Adrenal gland (tissue), 5 donors: ENCODE results near the gene ABCC4.

Experiments
- POLR2A ChIP-seq, 2 donors: fragments of 450-650 bp; IDR thresholded peaks; one replicate each; pipeline ENCODE4 v1.6.1; 2017; ENCODE audit warnings: antibody characterized with exemption in 2 of 2, mild to moderate bottlenecking in 2 of 2, moderate library complexity in 1 of 2
- TF ChIP-seq, protein P1 (sequence below), 6 experiments: fragments of 450-650 bp in 4 of 6; fragments of 200-600 bp in 2 of 6; sonication (generic) in 1 of 6; IDR thresholded peaks; 1 replicate in 5 of 6; 2 replicates in 1 of 6; pipeline versions ENCODE4 v1.5.1 to v1.8.0; 2016 to 2021; ENCODE audit warnings: antibody characterized with exemption in 6 of 6, mild to moderate bottlenecking in 2 of 6, moderate library complexity in 1 of 6
- donor health status: DM: no; HTN: no; CAD: no.

DNA sequence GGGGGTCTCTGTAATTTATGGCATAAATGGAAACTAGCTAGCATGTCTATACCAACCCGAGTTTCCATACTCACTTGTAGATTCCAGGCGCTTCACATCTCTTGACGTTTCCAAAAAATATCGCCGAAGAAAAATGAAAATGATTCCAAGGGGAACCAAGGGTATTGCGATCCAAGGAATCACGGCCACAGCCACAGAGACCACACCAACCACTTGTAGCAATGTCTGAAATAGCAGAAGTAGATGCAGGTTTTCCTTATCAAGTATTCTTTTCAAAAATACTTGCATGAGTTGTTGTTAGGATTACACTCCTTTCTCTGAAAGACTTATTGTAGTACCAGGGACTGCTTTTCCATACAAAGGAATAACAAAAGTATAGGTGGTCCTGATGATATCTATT, 218.2 kb downstream of the ABCC4 start:
- TF ChIP-seq, protein P1, sequence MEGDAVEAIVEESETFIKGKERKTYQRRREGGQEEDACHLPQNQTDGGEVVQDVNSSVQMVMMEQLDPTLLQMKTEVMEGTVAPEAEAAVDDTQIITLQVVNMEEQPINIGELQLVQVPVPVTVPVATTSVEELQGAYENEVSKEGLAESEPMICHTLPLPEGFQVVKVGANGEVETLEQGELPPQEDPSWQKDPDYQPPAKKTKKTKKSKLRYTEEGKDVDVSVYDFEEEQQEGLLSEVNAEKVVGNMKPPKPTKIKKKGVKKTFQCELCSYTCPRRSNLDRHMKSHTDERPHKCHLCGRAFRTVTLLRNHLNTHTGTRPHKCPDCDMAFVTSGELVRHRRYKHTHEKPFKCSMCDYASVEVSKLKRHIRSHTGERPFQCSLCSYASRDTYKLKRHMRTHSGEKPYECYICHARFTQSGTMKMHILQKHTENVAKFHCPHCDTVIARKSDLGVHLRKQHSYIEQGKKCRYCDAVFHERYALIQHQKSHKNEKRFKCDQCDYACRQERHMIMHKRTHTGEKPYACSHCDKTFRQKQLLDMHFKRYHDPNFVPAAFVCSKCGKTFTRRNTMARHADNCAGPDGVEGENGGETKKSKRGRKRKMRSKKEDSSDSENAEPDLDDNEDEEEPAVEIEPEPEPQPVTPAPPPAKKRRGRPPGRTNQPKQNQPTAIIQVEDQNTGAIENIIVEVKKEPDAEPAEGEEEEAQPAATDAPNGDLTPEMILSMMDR (IDR thresholded peaks at IDR 0.05), result no peak
- TF ChIP-seq POLR2A (IDR thresholded peaks at IDR 0.05), result no peak
